HFFc6 (cell line): ENCODE data around the gene NMNAT3. TPM values are rescaled to one million over a fixed set of nuclear protein-coding genes. Genes with fewer than 3 reads are reported as not detected.

ENCODE experiments used
- DNase-seq: peaks from one replicate; pipeline ENCODE4 v3.0.0-alpha.2; 2018
- H3K27ac Mint-ChIP-seq: 2 replicates; pipeline ENCODE4 v1.8.0; 2020; ENCODE audit warnings: mild to moderate bottlenecking, mixed read lengths
- H3K27me3 Mint-ChIP-seq: 2 replicates; pipeline ENCODE4 v1.8.0; 2021; ENCODE audit warnings: mild to moderate bottlenecking, moderate library complexity, mixed read lengths; ENCODE audit not compliant: insufficient read depth
- H3K36me3 Mint-ChIP-seq: 2 replicates; pipeline ENCODE4 v1.8.0; 2021; ENCODE audit warnings: low read depth, mixed read lengths
- H3K4me1 Mint-ChIP-seq: 2 replicates; pipeline ENCODE4 v1.8.0; 2020; ENCODE audit warnings: low read depth, mixed read lengths
- H3K4me3 Mint-ChIP-seq: 2 replicates; pipeline ENCODE4 v1.8.0; 2020; ENCODE audit warnings: mild to moderate bottlenecking, moderate library complexity, mixed read lengths
- H3K9me3 Mint-ChIP-seq: 2 replicates; pipeline ENCODE4 v1.8.0; 2020; ENCODE audit warnings: mild to moderate bottlenecking, mixed read lengths
- CTCF ChIP-seq: fragments of 200-600 bp; sonication (generic); IDR thresholded peaks from 2 replicates; pipeline ENCODE4 v1.5.0; 2021; ENCODE audit warnings: antibody characterized with exemption, mild to moderate bottlenecking
- total RNA-seq, 6 experiments: library from RNA; stranded (reverse); fragmentation: NEBNext Ultra II Directional; extraction: Animal tissue kit (Norgen Biotek cat#: 25700); gene quantifications; 2 replicates in 1 of 6; 3 replicates in 5 of 6; pipeline ENCODE4 v1.2.3, GENCODE V29; 2021

NMNAT3 gene
- total RNA-seq, 6 experiments from 2014 or later = 0.02 to 0.05 (median 0.03) TPM; not detected in 2

- H3K4me1 Mint-ChIP-seq = no peaks in the 10 kb centered on the region
- DNase-seq = no peak
- TF ChIP-seq CTCF = no peak
- H3K27ac Mint-ChIP-seq = no peak overlapping the region
- no peak overlapping the region for H3K4me3 Mint-ChIP-seq
- H3K27me3 Mint-ChIP-seq = no peaks in the 10 kb centered on the region
- no peaks in the 10 kb centered on the region for H3K36me3 Mint-ChIP-seq
- H3K9me3 Mint-ChIP-seq = peaks cover 16% of the 10 kb centered on the region
These were observed 147.1 kb downstream of the NMNAT3 start for GRCh38 chr3:139530717-139531116.

- no peaks in the 10 kb centered on the region for H3K4me1 Mint-ChIP-seq
- H3K27ac Mint-ChIP-seq = no peak overlapping the region
- H3K4me3 Mint-ChIP-seq = no peak overlapping the region
- H3K27me3 Mint-ChIP-seq = no peaks in the 10 kb centered on the region
- no peak for DNase-seq
- TF ChIP-seq CTCF = no peak
- peaks cover 10% of the 10 kb centered on the region for H3K9me3 Mint-ChIP-seq
- H3K36me3 Mint-ChIP-seq = no peaks in the 10 kb centered on the region
These were observed 148.1 kb downstream of the NMNAT3 start for GRCh38 chr3:139529662-139530061.

GRCh38 chr3:139528924-139529323, 148.8 kb downstream of the NMNAT3 start:
- H3K4me3 Mint-ChIP-seq = no peak overlapping the region
- H3K27ac Mint-ChIP-seq = no peak overlapping the region
- TF ChIP-seq CTCF = no peak
- no peaks in the 10 kb centered on the region for H3K4me1 Mint-ChIP-seq
- DNase-seq = no peak
- peaks cover 10% of the 10 kb centered on the region for H3K9me3 Mint-ChIP-seq
- H3K27me3 Mint-ChIP-seq = no peaks in the 10 kb centered on the region
- H3K36me3 Mint-ChIP-seq = no peaks in the 10 kb centered on the region

GRCh38 chr3:139528281-139528680, 149.5 kb downstream of the NMNAT3 start:
- no peak overlapping the region for H3K27ac Mint-ChIP-seq
- no peak for TF ChIP-seq CTCF
- no peaks in the 10 kb centered on the region for H3K36me3 Mint-ChIP-seq
- H3K4me1 Mint-ChIP-seq = no peaks in the 10 kb centered on the region
- peaks cover 10% of the 10 kb centered on the region for H3K9me3 Mint-ChIP-seq
- H3K27me3 Mint-ChIP-seq = no peaks in the 10 kb centered on the region
- no peak for DNase-seq
- H3K4me3 Mint-ChIP-seq = no peak overlapping the region

GRCh38 chr3:139527265-139527664, 150.5 kb downstream of the NMNAT3 start:
- H3K27me3 Mint-ChIP-seq = no peaks in the 10 kb centered on the region
- H3K27ac Mint-ChIP-seq = no peak overlapping the region
- H3K4me3 Mint-ChIP-seq = no peak overlapping the region
- TF ChIP-seq CTCF = no peak
- peaks cover 14% of the 10 kb centered on the region for H3K9me3 Mint-ChIP-seq
- no peak for DNase-seq
- H3K36me3 Mint-ChIP-seq = no peaks in the 10 kb centered on the region
- no peaks in the 10 kb centered on the region for H3K4me1 Mint-ChIP-seq

- Mint-ChIP-seq H3K9me3 (peaks cover 16% of the 10 kb centered on the region), H3K36me3 (no peaks in the 10 kb centered on the region), H3K4me3 (no peak overlapping the region), H3K27me3 (no peaks in the 10 kb centered on the region), H3K27ac (no peak overlapping the region), H3K4me1 (no peaks in the 10 kb centered on the region)
- DNase-seq = no peak
- TF ChIP-seq CTCF = no peak
These were observed 151.6 kb downstream of the NMNAT3 start for GRCh38 chr3:139526146-139526545.
